CD4-positive, alpha-beta T cell treated with Interleukin-15 for 4 hours (primary cell): ENCODE measurements around the gene KLHL3.
"Not testable (repeated sequence)": the region's sequence is repeated elsewhere in the genome, so short reads cannot be mapped to it uniquely, and the experiment has no call there.

Experiments used
- DNase-seq: peaks from one replicate; pipeline ENCODE4 v3.0.0-alpha.2; 2020; ENCODE audit warnings: low spot score

KLHL3 gene

DNA sequence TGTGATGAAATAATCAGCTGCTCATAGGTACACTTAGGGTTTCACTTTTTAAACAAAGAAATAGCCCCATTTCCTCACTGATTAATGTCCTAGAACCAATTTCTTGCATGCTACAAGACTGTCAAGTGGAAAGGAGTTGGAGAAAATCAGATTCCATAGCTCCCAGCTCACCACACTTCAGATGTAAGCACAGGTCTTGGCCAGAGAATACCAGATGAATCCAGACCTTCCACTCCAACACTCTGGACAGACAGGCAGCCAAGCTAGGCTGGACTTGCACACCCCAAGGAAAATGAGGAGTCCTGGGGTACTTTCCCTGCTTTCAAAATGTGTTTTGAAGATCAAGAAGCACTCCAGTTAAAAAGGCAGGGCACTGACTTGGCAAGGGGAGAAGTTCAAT is 68.5 kb downstream of the KLHL3 start:
- DNase-seq: no peak

DNA sequence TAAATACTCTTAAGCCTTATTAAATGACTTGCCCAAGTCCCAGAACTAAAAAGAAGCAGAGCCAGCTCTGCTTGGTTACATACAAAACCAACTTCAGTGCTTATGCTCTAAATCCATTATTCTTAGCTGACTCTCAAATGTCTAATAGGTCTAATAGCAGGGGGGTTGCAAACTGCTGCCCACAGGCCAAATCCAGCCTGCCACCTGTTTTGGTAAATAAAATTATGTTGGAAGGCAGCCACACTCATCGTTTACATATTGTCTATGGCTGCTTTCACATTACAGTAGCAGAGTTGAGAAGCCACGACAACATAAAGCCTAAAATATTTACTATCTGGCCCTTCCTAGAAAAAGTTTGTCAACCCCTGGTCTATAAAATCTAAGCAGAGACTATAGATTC is 69.0 kb downstream of the KLHL3 start:
- no peak for DNase-seq

DNA sequence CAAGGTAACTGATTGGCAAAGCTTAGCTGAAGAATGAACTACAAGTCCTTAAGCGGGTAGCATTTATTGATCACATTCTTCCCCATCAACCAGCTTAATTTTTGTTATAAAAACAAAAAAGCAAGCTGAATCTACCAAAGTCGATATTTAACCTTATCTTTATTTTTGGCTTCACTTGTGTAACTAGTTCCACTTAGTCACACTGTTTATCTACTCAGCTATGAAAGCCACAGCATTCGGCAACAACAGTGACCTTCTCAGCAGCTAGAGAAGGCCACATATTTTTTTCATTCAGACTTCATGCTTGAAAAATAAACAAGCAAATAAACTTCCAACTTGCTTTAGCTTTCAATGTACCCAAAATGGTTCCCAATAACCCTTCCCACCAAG is 69.4 kb downstream of the KLHL3 start:
- DNase-seq: no peak

DNA sequence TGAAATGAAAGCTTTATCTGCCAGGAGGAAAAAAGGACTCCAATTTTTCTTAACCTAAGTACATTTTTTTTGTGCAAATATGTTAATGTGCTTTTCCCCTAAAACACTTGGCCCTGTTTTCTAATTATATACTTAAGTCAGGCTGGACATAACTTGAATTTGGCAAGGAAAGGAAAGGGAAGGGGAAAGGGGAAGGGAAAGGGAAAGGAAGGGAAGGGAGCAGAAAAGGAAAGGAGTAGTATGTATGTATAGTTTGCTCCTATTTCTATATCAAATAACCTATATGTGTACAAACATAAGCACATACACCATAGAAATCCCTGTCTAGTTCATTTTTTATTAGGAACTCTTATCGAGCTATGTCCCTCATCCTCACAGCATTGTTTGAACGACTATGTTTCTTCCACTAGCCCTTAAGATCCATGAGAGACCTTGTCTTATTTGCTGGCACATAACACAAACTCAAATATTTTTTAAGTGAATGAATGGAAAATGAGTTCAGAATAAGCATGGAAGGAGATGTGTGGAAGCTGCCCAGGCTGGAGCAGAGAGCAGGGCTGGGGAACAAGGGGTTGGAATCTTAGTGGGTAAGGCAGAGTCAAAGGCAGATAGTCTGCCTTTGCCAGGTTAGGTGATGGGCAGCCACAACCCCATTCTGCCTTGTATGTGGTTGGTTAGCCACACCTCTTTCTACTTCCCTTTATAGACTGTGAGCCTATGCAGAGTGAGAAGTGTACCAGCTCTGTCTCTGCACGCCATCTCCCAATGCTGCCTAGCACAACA is 70.0 kb downstream of the KLHL3 start:
- DNase-seq: peak; percentile 46

DNA sequence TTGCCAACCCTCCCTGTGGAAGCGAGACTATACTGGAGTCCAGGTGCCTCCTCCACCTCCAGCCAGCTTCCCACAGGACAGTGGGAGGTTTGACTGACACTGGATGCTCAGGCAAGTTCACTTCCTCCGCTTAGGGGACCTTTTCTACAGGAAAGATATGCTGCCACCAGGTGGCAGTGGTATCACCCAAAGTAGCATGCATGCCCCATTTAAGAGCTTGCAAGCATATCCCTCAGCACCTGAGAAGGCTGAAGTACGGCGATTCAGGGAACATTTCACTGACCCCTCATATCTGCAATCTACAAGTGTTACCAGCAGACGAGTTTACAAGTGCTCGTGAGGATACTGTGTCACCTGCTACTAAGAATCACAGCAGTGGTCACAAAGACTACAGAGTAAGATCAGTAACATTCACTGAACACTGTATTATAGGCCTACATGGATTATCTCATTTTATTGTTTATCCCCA is 75.5 kb downstream of the KLHL3 start:
- peak; percentile 69 for DNase-seq

DNA sequence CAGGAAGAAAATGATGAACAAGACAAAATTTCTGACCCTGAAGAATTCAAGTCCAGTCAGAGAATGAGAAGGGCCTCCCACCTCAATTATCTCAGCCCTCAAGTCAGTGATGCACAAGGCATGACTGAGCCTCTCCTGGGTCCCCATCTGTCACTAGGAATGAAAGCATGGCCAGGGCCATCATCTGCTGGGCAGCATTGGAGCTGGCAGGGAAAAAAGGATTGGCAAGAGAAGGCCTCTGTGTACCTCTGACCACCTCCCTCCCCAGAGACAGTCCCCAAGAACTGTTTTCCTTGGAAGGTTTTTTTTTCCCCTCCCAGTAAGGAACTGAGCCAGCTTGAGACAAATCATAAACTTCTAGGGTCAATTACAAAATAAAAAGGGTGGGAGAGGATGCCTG is 76.7 kb downstream of the KLHL3 start:
- DNase-seq: no peak

DNA sequence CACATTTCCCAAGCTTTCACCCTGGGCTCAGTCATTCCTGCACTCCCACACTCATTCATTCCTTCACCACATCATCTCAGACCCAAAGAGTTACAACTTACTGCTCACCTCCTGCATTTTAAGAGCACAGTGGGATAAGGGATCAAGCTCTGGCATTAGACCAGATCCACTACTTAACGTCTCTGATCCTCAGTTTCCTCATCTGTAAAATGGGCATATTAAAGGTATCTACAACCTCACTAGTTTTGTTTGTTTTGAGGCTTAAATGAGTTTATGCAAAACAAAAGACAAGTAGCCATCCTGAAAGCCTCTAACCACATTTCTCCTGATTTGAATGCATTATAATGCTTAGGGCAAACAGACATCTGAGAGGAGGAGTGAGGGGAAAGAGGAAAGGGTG is 77.6 kb downstream of the KLHL3 start:
- no peak for DNase-seq

DNA sequence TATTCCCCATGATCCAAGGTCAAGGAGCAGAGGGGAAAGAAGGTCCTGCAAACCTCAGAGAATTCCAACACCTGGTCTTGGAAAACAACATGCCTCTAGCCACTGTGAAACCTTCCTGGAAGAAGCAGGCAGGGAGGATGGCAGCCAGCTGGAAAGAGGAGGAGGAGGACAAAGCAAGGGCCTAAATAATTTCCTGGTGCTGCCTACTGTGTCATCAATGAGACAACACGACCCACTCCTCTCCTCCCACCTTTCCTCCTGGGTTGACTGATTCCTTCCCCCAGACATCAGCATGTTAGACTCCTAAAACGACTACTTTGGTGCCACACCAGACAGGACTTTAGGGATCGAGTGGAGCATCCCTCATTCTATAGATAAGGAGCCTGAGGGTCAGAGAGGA is 78.8 kb downstream of the KLHL3 start:
- no peak for DNase-seq

DNA sequence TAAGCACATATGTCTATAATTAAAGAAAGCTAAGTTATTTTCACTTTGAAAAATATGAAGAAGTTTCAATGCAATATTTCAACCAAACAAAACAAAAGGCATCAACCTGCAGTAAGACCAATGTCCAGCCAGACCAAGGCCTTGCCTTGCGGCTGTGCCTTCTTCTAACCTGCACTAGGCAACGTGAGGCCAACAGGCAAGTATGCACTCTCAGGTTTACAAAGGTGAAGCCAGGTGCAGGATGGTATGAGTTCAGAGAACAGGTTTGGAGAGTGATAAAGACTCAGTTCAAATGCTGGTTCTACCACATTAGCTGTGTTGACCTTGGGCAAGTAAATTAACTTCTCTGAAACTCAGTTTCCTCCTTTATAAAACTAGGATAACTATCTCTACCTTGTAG is 79.3 kb downstream of the KLHL3 start:
- no peak for DNase-seq

DNA sequence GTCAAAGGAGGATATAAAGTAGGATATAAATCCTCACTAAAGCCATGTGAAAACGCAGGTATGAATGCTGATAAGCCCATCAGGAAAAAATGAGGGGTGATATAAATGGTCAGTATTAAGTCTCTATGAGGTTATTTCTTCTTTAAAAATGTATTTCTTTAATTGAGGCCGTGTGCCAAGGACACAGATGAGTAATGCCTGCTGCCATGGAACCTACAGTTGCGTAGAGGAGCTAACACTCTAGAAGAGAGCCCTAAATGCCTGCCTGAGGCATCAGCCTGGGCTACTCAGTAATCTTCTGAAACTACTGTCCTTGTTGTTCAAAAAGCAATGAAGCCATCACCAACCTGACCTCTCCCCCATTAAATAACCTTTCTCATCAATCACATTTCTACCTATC is 84.9 kb downstream of the KLHL3 start:
- DNase-seq: no peak

DNA sequence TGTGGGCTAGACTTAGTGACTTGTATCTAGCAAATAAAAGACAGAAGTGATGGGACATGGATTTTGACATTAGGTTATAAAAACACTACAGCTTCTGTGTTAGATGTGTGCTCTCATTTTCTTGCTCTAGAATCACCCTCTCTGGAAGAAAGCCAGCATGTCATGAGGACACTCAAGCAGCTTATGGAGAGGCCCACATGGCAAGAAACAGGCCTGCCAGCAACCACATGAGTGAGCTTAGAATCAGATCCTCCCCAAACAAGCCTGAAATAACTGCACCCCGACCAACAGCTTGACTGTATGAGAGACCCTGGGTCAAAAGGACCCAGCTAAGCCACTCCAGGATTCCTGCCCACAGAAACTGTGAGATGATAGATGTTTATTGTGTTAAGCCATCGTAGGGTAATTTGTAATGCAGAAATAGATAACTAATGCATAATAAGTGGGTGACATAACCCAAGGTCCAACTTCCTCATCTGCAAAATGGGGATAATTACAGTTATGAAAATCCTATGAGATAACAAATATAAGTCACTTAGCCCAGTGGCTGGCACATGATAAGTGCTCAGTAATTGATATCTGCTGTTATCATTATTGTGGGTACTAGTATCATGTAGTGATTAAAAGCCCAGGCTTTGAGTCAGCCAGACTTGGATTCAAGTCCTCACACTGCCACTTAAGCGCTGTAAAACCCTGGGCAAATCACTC is 86.5 kb downstream of the KLHL3 start:
- DNase-seq: no peak

DNA sequence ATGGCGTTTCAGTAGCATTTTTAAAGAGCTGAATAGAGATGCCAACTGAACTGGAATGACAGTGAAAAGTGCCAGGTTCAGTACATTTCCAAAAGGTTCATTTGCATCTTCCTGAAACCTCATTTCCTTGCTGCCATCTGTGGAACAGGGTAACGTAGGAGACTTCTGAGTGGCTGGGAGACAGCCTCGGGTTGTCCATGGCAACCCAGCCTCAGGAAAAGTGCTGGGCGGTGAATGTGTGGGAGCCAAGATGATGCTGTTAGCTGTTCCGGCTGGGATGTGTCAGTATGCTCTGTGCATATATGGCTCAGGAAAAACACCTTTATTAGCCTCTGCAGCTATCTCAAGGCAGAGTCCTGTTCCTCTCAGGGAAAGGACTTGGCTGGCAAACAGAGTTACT is 87.5 kb downstream of the KLHL3 start:
- DNase-seq: no peak

DNA sequence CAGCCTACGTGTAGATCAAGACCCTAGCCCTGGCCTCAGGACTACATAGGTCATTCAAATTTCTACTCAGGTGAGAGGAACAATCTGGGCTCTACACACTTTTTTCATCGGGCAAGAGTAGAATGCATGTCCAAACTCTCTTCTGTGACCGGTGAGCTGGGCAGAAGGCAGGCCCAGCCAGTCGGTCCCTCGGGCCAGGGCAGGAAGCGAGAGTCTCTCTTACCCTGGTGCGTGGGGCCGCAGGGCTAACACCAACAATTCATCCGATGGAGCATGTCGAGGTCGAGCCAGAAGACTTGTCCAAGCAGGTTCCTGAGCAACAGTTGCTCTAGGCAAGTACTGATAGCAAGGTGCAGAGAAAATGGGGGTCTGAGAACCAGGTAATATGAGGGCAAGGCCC is 88.5 kb downstream of the KLHL3 start:
- DNase-seq: no peak

DNA sequence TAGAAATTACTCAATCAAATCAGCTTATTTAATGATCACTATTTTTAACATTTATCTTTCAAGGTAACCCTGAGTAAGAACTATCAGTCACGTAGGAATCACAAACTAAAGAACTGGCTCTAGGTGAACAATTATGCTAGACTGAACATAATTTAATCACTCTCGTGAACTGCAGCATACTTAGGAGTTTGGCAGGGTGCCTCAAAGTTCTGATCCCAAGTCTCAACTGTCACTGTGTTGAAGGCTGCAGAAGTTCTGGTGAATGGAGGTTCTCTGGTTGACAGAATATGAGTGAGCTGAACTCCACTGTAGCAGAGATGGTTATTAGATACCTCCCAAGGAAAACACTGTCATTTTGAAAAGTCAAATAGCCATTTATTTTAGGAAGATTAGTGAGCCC is 89.1 kb downstream of the KLHL3 start:
- DNase-seq: no peak

DNA sequence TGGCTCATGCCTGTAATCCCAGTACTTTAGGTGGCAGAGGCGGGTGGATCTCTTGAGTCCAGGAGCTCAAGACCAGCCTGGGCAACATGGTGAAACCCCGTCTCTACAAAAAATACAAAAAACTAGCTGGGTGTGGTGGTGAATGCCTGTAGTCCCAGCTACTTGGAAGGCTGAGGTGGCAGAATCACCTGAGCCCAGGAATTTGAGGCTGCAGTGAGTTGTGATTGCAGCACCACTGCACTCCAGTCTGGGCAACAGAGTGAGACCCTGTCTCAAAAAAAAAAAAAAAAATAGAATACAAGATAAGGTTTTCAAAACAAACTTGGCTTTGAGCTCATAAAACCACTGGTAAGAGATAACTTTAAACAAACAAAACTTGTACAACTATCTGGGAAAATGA is 92.8 kb downstream of the KLHL3 start:
- not testable (repeated sequence) for DNase-seq

DNA sequence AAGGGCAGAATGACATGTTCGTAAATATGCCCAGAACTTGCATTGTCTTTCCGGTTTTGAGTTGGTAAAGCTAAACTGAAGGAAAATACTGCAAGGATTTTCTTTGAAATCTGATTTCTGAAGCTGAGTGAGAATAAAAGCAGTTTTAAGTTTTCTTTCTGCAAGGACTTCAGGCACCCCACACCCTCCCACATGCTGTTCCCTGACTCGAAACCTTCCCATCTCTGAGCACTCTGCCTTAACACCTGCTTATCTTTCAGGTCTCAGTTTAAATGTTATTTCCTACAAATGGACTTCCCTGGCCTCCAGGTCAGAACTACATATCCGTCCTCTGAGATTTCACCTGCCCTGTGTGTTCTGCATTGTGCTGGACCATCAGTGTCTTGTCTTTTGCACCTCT is 93.8 kb downstream of the KLHL3 start:
- no peak for DNase-seq

DNA sequence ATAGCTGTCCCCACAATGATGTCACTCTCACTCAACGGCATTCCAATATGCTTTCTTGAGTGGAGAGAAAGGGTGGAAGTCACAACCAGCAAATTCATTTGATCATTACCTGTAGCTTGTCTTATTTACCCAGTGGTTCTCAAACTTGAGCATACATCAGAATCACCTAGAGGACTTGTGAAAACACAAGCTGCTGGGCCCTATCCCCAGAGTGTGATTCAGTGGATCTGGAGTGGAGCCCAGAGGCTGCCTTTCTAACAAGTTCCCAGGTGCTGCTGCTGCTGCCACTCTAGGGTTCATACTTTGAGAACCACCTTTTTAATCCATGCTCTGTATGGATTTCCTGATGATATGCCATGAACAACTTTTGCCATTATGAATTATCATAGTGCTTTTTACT is 94.7 kb downstream of the KLHL3 start:
- no peak for DNase-seq

DNA sequence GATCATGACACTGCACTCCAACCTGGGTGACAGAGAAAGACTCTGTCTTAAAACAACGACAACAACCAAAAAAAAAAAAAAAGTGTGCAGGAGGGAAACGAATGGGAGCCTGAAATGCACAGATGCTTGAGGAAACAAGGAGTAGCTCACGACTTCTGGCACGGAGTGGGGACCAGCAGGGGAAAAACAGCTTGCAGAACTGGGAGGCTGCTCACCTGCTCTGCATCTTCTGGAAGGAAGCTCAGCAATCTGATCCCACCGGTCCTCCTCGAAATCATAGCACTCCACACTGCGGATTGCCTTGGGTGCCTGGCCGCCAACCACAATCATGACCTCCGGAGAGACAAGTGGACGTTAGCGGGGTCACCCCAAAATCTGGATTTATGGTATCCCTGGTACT is 96.2 kb downstream of the KLHL3 start:
- no peak for DNase-seq

DNA sequence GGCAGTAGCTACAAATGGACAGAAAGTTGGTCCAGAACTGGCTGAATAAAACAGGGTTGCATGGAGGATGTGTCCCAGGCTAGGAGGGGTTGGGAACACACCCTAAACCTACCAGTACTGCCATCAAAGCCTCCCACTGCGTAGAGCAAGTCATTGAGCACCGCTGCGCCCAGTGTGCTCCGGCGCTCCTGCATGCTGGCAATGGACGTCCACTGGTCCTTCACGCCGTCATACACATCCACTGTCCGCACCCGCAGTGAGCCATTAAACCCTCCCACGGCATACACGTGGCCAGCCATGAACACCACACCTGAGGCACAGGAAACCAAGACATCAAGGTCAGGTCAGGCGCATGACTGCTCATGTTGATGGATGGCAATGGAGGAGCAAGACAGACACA is 97.0 kb downstream of the KLHL3 start:
- no peak for DNase-seq

DNA sequence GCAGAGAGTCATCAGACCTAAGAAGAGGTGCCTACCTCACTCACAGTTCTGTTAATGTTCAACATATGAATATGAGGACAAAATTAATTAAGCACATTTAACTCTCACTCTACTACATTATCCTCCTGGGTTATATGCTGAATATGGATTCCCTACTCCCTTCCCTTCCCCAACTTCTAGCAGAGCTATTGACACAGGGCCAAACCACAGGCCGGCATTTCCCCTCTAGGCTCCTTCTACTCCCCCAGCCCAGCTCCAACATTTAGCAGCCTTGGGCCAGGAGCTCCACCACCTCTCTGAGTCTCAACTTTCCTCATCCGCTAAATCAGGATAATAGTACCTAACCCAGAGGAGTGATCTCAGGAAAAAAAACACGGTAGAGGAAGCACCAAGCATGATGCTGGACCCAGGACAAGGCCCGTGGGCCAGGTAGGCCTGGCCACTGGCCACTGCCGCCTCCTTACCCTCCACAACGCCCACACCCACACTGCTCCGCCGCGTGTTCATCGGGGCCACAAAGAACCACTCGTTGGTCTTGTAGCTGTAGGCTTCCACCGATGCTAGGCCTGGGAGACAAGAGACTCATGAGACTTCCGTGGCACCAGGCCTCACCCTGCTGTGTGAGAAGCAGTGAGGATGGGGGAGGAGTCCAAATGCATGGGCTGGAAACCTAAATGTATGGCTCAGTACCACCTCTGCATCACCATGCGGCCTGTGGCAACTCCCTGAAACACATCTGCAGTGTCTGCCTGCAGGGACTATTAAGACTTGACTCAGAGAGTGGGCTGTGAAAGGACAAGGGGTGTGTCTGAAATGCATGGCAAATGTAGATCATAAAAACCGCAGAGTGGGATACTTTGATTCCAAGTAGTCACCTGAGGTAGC is 98.8 kb downstream of the KLHL3 start:
- no peak for DNase-seq

DNA sequence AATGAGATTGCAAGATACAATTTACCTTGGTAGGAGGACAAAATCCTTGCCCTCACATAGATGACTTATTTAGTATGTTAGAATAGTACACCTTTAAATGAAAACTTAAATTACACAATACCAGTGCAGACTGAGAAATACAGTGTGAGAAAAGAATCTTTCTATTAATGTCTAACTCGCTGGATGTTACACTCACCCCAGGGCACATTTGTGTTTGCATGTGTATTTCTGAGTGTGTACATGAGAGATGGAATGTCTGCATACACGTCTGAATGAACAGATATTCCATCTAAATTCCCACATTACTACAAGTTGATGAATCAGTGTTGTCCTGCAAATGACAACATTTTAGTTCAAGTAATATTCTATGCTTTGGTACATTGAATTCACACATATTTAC is 99.8 kb downstream of the KLHL3 start:
- no peak for DNase-seq

DNA sequence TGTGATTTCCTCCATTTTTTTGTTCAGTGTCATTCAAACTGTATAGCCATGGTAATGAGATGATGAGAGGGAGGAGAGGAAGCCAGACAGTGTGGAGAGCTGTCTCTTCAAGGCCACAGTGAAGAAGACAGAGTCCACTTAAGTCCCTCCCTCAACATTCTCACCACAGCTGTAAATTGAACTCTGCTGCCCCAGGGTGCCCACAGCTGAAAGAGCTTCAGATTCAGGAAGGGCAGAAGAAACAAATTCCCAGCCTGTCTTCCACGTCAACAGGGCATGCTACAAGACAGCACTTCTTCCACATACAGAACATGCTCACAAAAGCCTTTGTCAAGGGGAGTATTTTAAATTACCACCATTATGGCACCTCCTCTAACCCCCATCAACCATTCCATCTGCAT is 100.4 kb downstream of the KLHL3 start:
- DNase-seq: no peak

DNA sequence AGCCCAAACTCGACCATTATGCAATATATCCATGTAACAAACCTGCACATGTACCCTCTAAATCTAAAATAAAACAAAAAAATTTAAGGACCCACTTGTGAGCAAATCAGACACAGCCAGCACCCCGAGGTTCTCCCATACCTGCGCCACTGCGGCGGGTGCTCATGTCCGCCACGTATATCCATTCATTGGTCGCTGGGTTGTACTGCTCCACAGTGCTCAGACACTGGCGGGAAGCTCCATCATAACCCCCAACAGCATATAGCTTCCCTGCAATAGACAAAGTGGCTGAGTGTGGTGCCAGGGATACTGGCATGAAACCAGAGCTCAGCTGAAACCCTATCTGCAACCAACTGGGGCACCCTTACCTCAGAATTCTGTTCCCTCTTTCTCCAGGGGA is 102.0 kb downstream of the KLHL3 start:
- no peak for DNase-seq
